ENCODE measurements around the gene WNT7A.

- TF ChIP-seq CTCF (IDR thresholded peaks at IDR 0.05; ENCODE audit: low read length) (no peak), EZH2 (IDR thresholded peaks at IDR 0.05; ENCODE audit: borderline replicate concordance, low read length) (no peak)
These were observed 22.0 kb downstream of the WNT7A start for GRCh38 chr3:13857702-13858380.

Measured in OCI-LY1 (cell line).